Astrocyte (in vitro differentiated cells and primary cell): ENCODE measurements around the gene CTBS.

Experiments used
- CTCF ChIP-seq: IDR thresholded peaks from 2 replicates; pipeline ENCODE4 v1.5.1; 2011; ENCODE audit warnings: low read depth, mild to moderate bottlenecking, inconsistent platforms, low read length, moderate library complexity; ENCODE audit not compliant: insufficient read depth
- EZH2 ChIP-seq: IDR thresholded peaks from 2 replicates; pipeline ENCODE4 v1.6.1; 2012; ENCODE audit warnings: mild to moderate bottlenecking, low read length, inconsistent platforms; ENCODE audit not compliant: insufficient read depth

- TF ChIP-seq CTCF: no peak
- no peak for TF ChIP-seq EZH2
Measured at GRCh38 chr1:84613887-84614286, 39.6 kb upstream of the CTBS start.
